Ishikawa (cell line): ENCODE results near the gene TMEM245.
A peak's percentile ranks its signal among the peaks of the same experiment; 100 is the strongest.

Experiments used
- CEBPB ChIP-seq: IDR thresholded peaks from 2 replicates; pipeline ENCODE4 v1.6.1; 2012
- CREB1 ChIP-seq: IDR thresholded peaks from 2 replicates; pipeline ENCODE4 v1.6.1; 2012; ENCODE audit warnings: low read depth
- EGR1 ChIP-seq: IDR thresholded peaks from 2 replicates; pipeline ENCODE4 v1.6.1; 2012
- EP300 ChIP-seq: IDR thresholded peaks from 2 replicates; pipeline ENCODE4 v1.6.1; 2012; ENCODE audit warnings: borderline replicate concordance
- FOXM1 ChIP-seq: IDR thresholded peaks from 2 replicates; pipeline ENCODE4 v1.6.1; 2012; ENCODE audit warnings: low read depth, borderline replicate concordance
- MAX ChIP-seq: IDR thresholded peaks from 2 replicates; pipeline ENCODE4 v1.6.1; 2012
- NFIC ChIP-seq: IDR thresholded peaks from 2 replicates; pipeline ENCODE4 v1.6.1; 2012
- RAD21 ChIP-seq: IDR thresholded peaks from 2 replicates; pipeline ENCODE4 v1.6.1; 2012; ENCODE audit warnings: low read depth
- REST ChIP-seq: IDR thresholded peaks from 2 replicates; pipeline ENCODE4 v1.6.1; 2012; ENCODE audit warnings: low read depth, mild to moderate bottlenecking
- TAF1 ChIP-seq: IDR thresholded peaks from 2 replicates; pipeline ENCODE4 v1.6.1; 2012; ENCODE audit warnings: low read depth, mild to moderate bottlenecking
- TCF12 ChIP-seq: IDR thresholded peaks from 2 replicates; pipeline ENCODE4 v1.6.1; 2012; ENCODE audit warnings: low read depth
- TEAD4 ChIP-seq: IDR thresholded peaks from 2 replicates; pipeline ENCODE4 v1.6.1; 2012
- USF1 ChIP-seq: IDR thresholded peaks from 2 replicates; pipeline ENCODE4 v1.6.1; 2012
- YY1 ChIP-seq: IDR thresholded peaks from 2 replicates; pipeline ENCODE4 v1.6.1; 2012; ENCODE audit warnings: low read depth
- ZBTB7A ChIP-seq: IDR thresholded peaks from 2 replicates; pipeline ENCODE4 v1.6.1; 2012; ENCODE audit warnings: low read depth

The TMEM245 gene

GRCh38 chr9:109101810-109102209 is 17.9 kb downstream of the TMEM245 start:
- TF ChIP-seq EGR1, result no peak
- peak; percentile 54; the same call in 1 of the 2 replicates for TF ChIP-seq NFIC
- no peak for TF ChIP-seq MAX

- no peak for TF ChIP-seq ZBTB7A
- no peak for TF ChIP-seq EP300
- TF ChIP-seq TCF12, result no peak
- no peak for TF ChIP-seq TAF1
- no peak for TF ChIP-seq REST
- TF ChIP-seq CEBPB, result no peak
- no peak for TF ChIP-seq YY1
- TF ChIP-seq TEAD4, result no peak
- TF ChIP-seq USF1, result no peak
- TF ChIP-seq RAD21, result no peak
- TF ChIP-seq FOXM1, result no peak
- TF ChIP-seq CREB1, result no peak
- no peak for TF ChIP-seq NFIC
- TF ChIP-seq MAX, result no peak
- TF ChIP-seq EGR1, result no peak
Measured at GRCh38 chr9:109101202-109101595, 18.5 kb downstream of the TMEM245 start.

- TF ChIP-seq CREB1 (no peak), TCF12 (no peak), YY1 (no peak), FOXM1 (no peak)
Measured at GRCh38 chr9:109100543-109101201, 19.1 kb downstream of the TMEM245 start.

GRCh38 chr9:109098960-109099308 is 20.8 kb downstream of the TMEM245 start:
- TF ChIP-seq TEAD4, result no peak
- no peak for TF ChIP-seq EGR1
- TF ChIP-seq MAX, result no peak
- no peak for TF ChIP-seq CREB1
- TF ChIP-seq USF1, result no peak
- no peak for TF ChIP-seq REST
- TF ChIP-seq CEBPB, result no peak
- no peak for TF ChIP-seq ZBTB7A
- TF ChIP-seq YY1, result no peak
- TF ChIP-seq TAF1, result no peak
- TF ChIP-seq TCF12, result no peak
- TF ChIP-seq EP300, result no peak
- TF ChIP-seq NFIC, result no peak
- TF ChIP-seq FOXM1, result no peak
- no peak for TF ChIP-seq RAD21

- TF ChIP-seq ZBTB7A, result no peak
- TF ChIP-seq NFIC, result peak; percentile 81
- peak; percentile 49; the same call in 1 of the 2 replicates for TF ChIP-seq MAX
- 0 out of 2 replicates have a peak, but pooled peaks have one; percentile 3 for TF ChIP-seq RAD21
Measured at GRCh38 chr9:109098171-109098959, 21.4 kb downstream of the TMEM245 start.

- TF ChIP-seq EGR1 (no peak), TEAD4 (no peak), YY1 (no peak), FOXM1 (no peak), NFIC (no peak), TCF12 (no peak), ZBTB7A (no peak), MAX (no peak), CREB1 (no peak), USF1 (no peak), RAD21 (no peak), CEBPB (no peak), TAF1 (no peak), REST (no peak)
Measured at GRCh38 chr9:109097146-109097545, 22.6 kb downstream of the TMEM245 start.
